ENCODE data around the gene PTGFRN. TPM values are rescaled to one million over a fixed set of nuclear protein-coding genes. Genes with fewer than 3 reads are reported as not detected.
A peak's percentile ranks its signal among the peaks of the same experiment; 100 is the strongest.
"Not testable (repeated sequence)": the region's sequence is repeated elsewhere in the genome, so short reads cannot be mapped to it uniquely, and the experiment has no call there.

Gene PTGFRN
- total RNA-seq, 1 donor from 2014 or later = 38.0 TPM

DNA sequence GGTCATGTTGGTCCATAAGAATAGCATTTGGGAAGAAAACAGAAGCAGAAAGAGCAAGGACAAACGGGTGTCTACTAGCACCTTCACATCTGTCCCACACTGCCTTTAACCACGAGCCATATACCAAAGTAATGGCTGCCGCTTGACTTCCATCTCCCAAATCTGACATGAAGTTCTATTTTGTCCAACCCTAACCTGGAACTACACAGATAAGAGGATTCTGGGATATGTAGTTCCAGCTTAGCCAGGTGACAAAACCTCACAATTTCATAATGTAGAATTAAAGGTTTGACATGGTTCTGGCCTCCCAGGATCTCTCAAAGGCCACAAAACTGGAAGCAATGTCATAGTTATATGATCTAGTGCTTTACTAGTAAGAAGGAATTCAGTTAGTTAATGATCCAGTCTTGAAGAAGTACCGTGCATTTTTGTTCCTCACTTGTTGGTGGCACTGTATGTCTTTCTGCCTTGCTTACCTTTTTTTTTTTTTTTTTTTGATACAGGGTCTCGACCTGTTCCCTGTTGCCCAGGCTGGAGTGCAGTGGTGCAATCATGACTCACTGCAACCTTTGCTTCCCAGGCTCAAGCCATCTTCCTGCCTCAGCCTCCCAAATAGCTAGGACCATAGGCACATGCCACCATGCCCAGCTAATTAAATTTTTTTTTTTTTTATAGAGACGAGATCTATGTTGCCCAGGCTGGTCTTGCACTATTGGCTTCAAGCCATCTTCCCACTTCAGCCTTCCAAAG is 17.5 kb downstream of the PTGFRN start:
- intact Hi-C loops (cut with micrococcal nuclease) = no loop called here
- H3K4me1 Mint-ChIP-seq (ENCODE audit: low read depth) = no peaks in the 10 kb centered on the region
- H3K4me3 Mint-ChIP-seq = no peak overlapping the region
- no peaks in the 10 kb centered on the region for H3K9me3 Mint-ChIP-seq
- no peak for DNase-seq (ENCODE audit: low spot score)
- no peak overlapping the region for H3K27ac Mint-ChIP-seq
- no peaks in the 10 kb centered on the region for H3K27me3 Mint-ChIP-seq (ENCODE audit: insufficient read depth)
- no peaks in the 10 kb centered on the region for H3K36me3 Mint-ChIP-seq (ENCODE audit: low read depth)

DNA sequence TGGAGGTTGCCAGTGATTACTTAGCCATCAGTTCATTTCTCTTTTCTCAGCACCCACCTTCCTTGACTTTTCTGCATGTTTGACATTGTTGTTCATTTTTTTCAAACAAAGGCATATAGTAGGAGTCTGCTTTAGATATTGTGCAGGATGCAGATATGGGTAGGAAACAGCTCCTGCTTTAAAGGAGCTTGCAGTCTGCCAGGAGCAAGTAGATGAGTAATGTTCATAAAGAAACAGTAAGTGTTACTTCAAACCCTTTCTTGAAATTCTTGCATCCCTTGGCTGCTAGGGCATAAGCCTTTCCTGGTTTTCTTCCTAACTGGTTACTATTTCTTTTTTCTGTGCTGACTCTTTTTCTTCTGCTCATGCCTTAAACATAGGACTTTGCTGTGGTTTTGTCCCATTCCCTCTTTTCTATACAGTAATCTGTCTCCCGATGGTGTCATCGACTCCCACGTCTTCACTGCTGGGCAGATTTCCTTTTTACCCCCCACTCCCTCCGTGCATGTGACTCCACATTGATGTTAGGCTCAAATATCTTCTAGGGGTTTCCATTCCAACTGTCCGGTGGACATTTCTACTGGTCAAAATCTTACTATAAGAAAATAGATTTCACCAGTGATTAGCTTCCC is 20.4 kb downstream of the PTGFRN start:
- no peak overlapping the region for H3K27ac Mint-ChIP-seq
- no peaks in the 10 kb centered on the region for H3K9me3 Mint-ChIP-seq
- no peaks in the 10 kb centered on the region for H3K27me3 Mint-ChIP-seq (ENCODE audit: insufficient read depth)
- H3K4me3 Mint-ChIP-seq = no peak overlapping the region
- DNase-seq (ENCODE audit: low spot score) = no peak
- intact Hi-C loops (cut with micrococcal nuclease) = loop anchor here (2.0 to 5.0 kb wide), 5 partner anchors 37 to 358 kb away; partner anchors contain the start of genes CD101 and CD58
- H3K36me3 Mint-ChIP-seq (ENCODE audit: low read depth) = peaks cover 2% of the 10 kb centered on the region
- peaks cover 25% of the 10 kb centered on the region for H3K4me1 Mint-ChIP-seq (ENCODE audit: low read depth)

- intact Hi-C loops (cut with micrococcal nuclease) = loop anchor here (1.0 to 5.0 kb wide), 7 partner anchors 21 to 359 kb away; partner anchors contain the start of genes CD101 and CD58
- no peak overlapping the region for H3K27ac Mint-ChIP-seq
Observed at GRCh38 chr1:116931016-116931918, 21.6 kb downstream of the PTGFRN start.

DNA sequence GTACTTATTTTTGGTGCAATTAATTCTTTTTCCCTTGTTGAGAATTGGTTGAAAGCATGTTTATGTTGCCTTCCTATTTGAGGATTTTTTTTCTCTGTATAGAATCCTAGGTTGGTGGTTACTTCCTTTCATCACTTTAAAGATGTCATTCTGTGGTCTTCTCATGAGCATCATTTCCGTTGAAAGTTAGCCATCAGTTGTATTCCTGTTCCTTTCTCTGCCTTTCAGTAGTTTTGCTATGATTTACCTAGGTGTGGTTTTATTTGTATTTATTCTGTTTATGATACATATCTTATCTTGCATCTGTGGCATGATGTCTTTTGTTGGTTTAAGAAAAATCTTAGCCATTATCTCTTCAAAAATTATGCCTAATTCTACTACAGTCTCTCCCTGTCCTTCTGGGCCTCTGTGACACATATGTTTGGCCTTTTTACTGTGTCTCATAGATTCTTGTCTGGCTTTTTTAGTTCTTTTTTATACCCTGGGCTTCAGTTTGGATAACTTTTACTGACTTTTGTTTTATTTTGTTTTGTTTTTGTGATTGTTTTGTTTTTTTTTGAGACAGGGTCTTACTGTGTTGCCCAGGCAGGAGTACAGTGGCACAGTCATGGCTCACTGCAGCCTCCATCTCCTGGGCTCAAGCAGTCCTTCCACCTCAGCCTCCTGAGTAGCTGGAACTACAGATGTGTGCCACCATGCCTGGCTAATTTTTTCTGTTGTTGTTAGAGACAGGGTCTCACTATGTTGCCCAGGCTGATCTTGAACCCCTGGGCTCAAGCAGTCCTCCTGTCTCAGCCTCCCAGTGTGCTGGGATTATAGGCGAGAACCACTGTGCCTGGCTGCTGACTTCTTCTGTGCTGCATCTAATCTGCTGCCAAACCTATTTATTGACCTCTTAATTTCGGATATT is 24.1 kb downstream of the PTGFRN start:
- peak overlapping the region; percentile 79 for H3K27ac Mint-ChIP-seq
- H3K4me1 Mint-ChIP-seq (ENCODE audit: low read depth) = peaks cover 27% of the 10 kb centered on the region
- intact Hi-C loops (cut with micrococcal nuclease) = loop anchor here (1.0 to 5.0 kb wide), 8 partner anchors 33 to 362 kb away; partner anchors contain the start of genes CD101, CD58 and TTF2
- no peak for DNase-seq (ENCODE audit: low spot score)
- peaks cover 4% of the 10 kb centered on the region for H3K36me3 Mint-ChIP-seq (ENCODE audit: low read depth)
- no peaks in the 10 kb centered on the region for H3K9me3 Mint-ChIP-seq
- H3K4me3 Mint-ChIP-seq = peak overlapping the region; percentile 51
- H3K27me3 Mint-ChIP-seq (ENCODE audit: insufficient read depth) = no peaks in the 10 kb centered on the region

More at GRCh38 chr1:116931016-116931918, 21.6 kb downstream of the PTGFRN start:
- DNase-seq (ENCODE audit: low spot score) = no peak
- Mint-ChIP-seq H3K9me3 (no peaks in the 10 kb centered on the region), H3K4me1 (ENCODE audit: low read depth) (peaks cover 27% of the 10 kb centered on the region), H3K27me3 (ENCODE audit: insufficient read depth) (no peaks in the 10 kb centered on the region), H3K4me3 (no peak overlapping the region), H3K36me3 (ENCODE audit: low read depth) (peaks cover 2% of the 10 kb centered on the region)

- no peak for DNase-seq (ENCODE audit: low spot score)
- Mint-ChIP-seq H3K9me3 (no peaks in the 10 kb centered on the region), H3K27me3 (ENCODE audit: insufficient read depth) (no peaks in the 10 kb centered on the region), H3K36me3 (ENCODE audit: low read depth) (peaks cover 4% of the 10 kb centered on the region), H3K27ac (peak overlapping the region; percentile 75), H3K4me3 (peak overlapping the region; percentile 25), H3K4me1 (ENCODE audit: low read depth) (peaks cover 27% of the 10 kb centered on the region)
- intact Hi-C loops (cut with micrococcal nuclease) = loop anchor here (1.0 to 5.0 kb wide), 5 partner anchors 33 to 362 kb away; partner anchors contain the start of genes CD101 and CD58
Observed at GRCh38 chr1:116934586-116935207, 25.0 kb downstream of the PTGFRN start.

DNA sequence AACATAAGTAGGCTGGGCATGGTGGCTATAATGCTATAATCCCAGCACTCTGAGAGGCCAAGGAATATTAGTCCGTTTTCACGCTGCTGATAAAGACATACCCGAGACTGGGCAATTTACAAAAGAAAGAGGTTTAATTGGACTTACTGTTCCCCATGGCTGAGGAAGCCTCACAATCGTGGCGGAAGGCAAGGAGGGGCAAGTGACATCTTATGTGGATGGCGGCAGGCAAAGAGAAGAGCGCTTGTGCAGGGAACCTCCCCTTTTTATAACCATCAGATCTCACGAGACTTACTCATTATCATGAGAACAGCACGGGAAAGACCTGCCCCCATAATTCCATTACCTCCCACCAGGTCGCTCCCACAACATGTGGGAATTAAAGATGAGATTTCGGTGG is 28.5 kb downstream of the PTGFRN start:
- Mint-ChIP-seq H3K27ac (no peak overlapping the region), H3K4me1 (ENCODE audit: low read depth) (peaks cover 31% of the 10 kb centered on the region), H3K27me3 (ENCODE audit: insufficient read depth) (no peaks in the 10 kb centered on the region), H3K9me3 (no peaks in the 10 kb centered on the region), H3K36me3 (ENCODE audit: low read depth) (peaks cover 8% of the 10 kb centered on the region), H3K4me3 (no peak overlapping the region)
- DNase-seq (ENCODE audit: low spot score) = no peak
- intact Hi-C loops (cut with micrococcal nuclease) = no loop called here

DNA sequence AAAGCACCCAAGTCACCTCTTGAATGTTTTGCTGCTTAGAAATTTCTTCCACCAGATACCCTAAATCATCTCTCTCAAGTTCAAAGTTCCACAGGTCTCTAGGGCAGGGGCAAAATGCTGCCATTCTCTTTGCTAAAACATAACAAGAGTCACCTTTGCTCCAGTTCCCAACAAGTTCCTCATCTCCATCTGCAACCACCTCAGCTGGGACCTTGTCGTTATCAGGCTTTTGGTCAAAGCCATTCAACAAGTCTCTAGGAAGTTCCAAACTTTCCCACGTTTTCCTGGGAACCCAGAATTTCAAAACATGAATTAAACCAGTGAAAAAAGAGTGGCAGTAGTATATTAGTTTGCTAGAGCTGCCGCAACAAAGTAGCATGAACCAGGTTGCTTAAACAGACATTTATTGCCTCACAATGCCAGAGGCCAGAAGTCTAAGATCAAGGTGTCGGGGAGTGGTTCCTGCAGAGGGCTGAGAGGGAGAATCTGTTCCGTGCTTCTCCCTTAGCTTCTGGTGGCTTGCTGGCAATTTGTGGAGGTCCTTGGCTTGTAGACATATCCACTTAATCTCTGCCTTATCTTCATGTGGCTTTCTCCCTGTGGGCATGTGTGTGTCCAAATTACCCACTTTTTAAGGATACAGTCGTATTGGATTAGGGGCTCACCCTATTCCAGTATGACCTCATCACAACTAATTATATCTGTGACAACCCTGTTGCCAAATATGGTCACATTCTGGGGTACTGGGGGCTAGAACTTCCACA is 30.2 kb downstream of the PTGFRN start:
- intact Hi-C loops (cut with micrococcal nuclease); DNase-seq (ENCODE audit: low spot score); H3K4me3 Mint-ChIP-seq; H3K9me3 Mint-ChIP-seq; H3K27ac Mint-ChIP-seq; H3K27me3 Mint-ChIP-seq (ENCODE audit: insufficient read depth): not testable (repeated sequence)
- Mint-ChIP-seq H3K4me1 (ENCODE audit: low read depth) (peaks cover 26% of the 10 kb centered on the region), H3K36me3 (ENCODE audit: low read depth) (peaks cover 10% of the 10 kb centered on the region)

DNA sequence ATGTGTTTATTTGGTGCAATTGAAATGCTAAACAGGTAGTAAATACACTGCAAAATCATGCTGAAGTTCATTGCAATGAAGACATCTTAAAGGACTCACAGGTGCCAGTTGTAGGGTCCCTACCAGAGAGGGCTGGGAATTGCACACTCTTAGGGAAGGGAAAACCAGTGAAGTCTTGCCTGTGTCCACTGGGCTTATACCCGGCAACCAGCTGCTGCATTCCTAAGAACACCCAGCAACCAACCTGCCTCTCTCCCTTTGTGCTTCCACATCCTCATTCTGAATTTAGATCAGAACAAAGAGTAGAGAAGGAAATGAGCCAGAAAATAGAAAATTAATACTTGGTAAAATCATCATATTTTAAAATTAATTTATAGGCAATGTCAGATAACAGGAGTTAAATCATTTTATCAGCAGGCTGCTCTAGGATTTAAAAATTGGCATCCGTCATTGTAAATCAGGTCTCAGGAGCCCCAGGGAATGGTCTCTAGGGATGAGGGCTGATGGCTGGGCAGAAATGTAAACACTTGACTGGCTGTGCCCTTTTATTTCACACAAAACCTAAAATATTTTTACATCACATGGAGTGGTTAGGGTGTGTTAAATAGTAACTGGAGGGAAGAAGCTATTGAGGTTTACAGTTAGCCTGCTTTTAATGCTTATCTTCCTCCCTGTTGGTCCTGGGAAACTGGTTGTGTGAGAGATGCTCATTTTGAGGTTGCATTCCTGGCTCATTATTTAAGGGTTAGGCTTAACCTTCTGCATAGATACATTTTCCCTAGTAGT is 31.3 kb downstream of the PTGFRN start:
- H3K4me3 Mint-ChIP-seq = no peak overlapping the region
- intact Hi-C loops (cut with micrococcal nuclease) = no loop called here
- peaks cover 14% of the 10 kb centered on the region for H3K36me3 Mint-ChIP-seq (ENCODE audit: low read depth)
- no peaks in the 10 kb centered on the region for H3K27me3 Mint-ChIP-seq (ENCODE audit: insufficient read depth)
- DNase-seq (ENCODE audit: low spot score) = no peak
- no peak overlapping the region for H3K27ac Mint-ChIP-seq
- peaks cover 34% of the 10 kb centered on the region for H3K4me1 Mint-ChIP-seq (ENCODE audit: low read depth)
- H3K9me3 Mint-ChIP-seq = no peaks in the 10 kb centered on the region

DNA sequence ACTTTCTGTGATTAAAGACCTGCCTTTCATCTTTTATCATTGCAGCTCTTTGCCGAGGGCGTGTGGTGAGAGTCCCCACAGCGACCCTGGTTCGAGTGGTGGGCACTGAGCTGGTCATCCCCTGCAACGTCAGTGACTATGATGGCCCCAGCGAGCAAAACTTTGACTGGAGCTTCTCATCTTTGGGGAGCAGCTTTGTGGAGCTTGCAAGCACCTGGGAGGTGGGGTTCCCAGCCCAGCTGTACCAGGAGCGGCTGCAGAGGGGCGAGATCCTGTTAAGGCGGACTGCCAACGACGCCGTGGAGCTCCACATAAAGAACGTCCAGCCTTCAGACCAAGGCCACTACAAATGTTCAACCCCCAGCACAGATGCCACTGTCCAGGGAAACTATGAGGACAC is 32.0 kb downstream of the PTGFRN start:
- Mint-ChIP-seq H3K9me3 (no peaks in the 10 kb centered on the region), H3K4me3 (no peak overlapping the region), H3K27ac (no peak overlapping the region), H3K4me1 (ENCODE audit: low read depth) (peaks cover 37% of the 10 kb centered on the region), H3K27me3 (ENCODE audit: insufficient read depth) (no peaks in the 10 kb centered on the region), H3K36me3 (ENCODE audit: low read depth) (peaks cover 14% of the 10 kb centered on the region)
- DNase-seq (ENCODE audit: low spot score) = no peak
- intact Hi-C loops (cut with micrococcal nuclease) = no loop called here

DNA sequence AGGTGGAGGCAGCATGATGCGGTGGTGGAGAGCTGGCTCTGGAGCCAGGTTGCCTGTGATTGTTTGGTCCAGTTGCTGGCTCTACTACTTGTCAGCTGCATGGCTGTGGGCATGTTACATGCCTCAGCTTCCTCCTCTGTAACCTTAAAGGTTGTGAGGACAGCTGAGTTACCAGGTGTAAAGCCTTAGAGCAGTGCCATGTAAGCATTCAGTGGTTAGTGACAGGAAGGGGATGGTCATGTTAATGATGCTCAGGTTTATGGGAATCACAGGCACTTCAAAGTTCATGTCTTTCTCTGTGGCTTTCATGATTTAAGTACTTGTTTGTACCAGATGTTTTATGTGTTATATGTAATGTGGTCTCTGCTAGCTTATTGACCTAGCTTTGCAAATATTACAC is 32.6 kb downstream of the PTGFRN start:
- intact Hi-C loops (cut with micrococcal nuclease) = no loop called here
- Mint-ChIP-seq H3K4me1 (ENCODE audit: low read depth) (peaks cover 37% of the 10 kb centered on the region), H3K4me3 (no peak overlapping the region), H3K36me3 (ENCODE audit: low read depth) (peaks cover 14% of the 10 kb centered on the region), H3K27me3 (ENCODE audit: insufficient read depth) (no peaks in the 10 kb centered on the region), H3K9me3 (no peaks in the 10 kb centered on the region), H3K27ac (peak overlapping the region; percentile 14)
- DNase-seq (ENCODE audit: low spot score) = no peak
